PC-9 (cell line): ENCODE results near the gene HPCAL1.

ENCODE experiments used
- EZH2 ChIP-seq: fragments of 200-600 bp; sonication (generic); IDR thresholded peaks from 2 replicates; pipeline ENCODE4 v1.8.0; 2017; ENCODE audit warnings: antibody characterized with exemption, low read depth
- TF ChIP-seq, protein P1 (sequence below): fragments of 200-600 bp; sonication (generic); conservative IDR thresholded peaks from 2 replicates; pipeline ENCODE4 v1.6.1; 2017; ENCODE audit warnings: mixed run types, antibody characterized with exemption, mild to moderate bottlenecking, moderate library complexity

DNA sequence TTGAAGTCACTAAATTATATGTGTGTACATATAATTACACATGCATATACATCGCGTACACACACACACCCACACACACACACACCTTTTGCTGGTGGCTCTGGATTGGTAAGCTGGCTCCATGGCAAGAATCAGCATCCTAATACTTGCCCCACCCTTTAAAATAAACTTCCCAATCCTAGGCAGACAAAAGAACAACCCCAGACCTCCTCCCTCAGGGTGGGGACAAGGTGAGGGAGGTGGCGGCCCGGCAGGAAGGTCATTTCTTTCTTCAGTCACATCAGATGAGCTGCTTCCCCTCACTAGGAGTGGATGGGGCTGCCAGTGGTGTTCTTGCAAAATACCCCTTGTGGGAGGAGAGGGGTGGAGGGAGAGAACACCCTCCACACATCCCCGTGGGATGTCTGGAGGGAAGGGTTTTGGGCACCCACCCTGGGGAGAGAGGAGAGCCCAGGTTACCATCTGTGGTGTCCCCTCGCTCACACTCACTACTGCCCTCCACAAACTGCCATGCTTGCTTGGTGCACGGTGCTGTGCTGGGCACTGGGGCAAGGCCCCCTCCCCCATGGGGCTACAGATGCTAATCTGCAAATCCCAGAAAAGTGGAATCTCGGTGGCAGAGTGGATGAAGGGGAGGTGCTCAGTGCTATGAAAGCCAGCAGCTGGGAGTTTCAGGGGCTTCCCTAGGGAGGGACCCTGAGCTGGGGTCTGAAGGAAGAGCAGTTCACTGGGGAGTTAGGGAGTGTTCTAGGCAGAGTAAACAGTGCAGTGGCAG lies 81.4 kb downstream of the HPCAL1 start:
- TF ChIP-seq, protein P1, sequence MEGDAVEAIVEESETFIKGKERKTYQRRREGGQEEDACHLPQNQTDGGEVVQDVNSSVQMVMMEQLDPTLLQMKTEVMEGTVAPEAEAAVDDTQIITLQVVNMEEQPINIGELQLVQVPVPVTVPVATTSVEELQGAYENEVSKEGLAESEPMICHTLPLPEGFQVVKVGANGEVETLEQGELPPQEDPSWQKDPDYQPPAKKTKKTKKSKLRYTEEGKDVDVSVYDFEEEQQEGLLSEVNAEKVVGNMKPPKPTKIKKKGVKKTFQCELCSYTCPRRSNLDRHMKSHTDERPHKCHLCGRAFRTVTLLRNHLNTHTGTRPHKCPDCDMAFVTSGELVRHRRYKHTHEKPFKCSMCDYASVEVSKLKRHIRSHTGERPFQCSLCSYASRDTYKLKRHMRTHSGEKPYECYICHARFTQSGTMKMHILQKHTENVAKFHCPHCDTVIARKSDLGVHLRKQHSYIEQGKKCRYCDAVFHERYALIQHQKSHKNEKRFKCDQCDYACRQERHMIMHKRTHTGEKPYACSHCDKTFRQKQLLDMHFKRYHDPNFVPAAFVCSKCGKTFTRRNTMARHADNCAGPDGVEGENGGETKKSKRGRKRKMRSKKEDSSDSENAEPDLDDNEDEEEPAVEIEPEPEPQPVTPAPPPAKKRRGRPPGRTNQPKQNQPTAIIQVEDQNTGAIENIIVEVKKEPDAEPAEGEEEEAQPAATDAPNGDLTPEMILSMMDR = no peak
- TF ChIP-seq EZH2 = no peak
